GM06990 (cell line): ENCODE results near the gene TMCO4.

ENCODE experiments used
- DNase-seq: peaks from one replicate; pipeline ENCODE4 v3.0.0-alpha.2; 2011; ENCODE audit not compliant: insufficient read length; ENCODE audit errors: extremely low read depth
- H3K27me3 ChIP-seq: replicated peaks from 2 replicates; pipeline ENCODE4 v1.6.0; 2011; ENCODE audit warnings: low read length; ENCODE audit not compliant: control insufficient read depth, insufficient read depth
- H3K36me3 ChIP-seq: 2 replicates; pipeline ENCODE4 v1.5.1; 2011; ENCODE audit warnings: low read length; ENCODE audit not compliant: control insufficient read depth, insufficient read depth
- H3K4me3 ChIP-seq: replicated peaks from 2 replicates; pipeline ENCODE4 v1.5.1; 2011; ENCODE audit warnings: low read depth, mild to moderate bottlenecking, control low read depth, low read length
- CTCF ChIP-seq: IDR thresholded peaks from 2 replicates; pipeline ENCODE4 v1.5.1; 2011; ENCODE audit warnings: low read length, control low read depth, mild to moderate bottlenecking, inconsistent platforms; ENCODE audit not compliant: insufficient read depth, poor library complexity, severe bottlenecking

The TMCO4 gene

GRCh38 chr1:19698181-19698580 is 101.5 kb downstream of the TMCO4 start:
- Histone ChIP-seq H3K27me3 (no peaks in the 10 kb centered on the region), H3K4me3 (no peak overlapping the region), H3K36me3 (peaks cover 5% of the 10 kb centered on the region)
- no peak for TF ChIP-seq CTCF
- DNase-seq = peak; percentile 37

GRCh38 chr1:19696820-19697219 is 102.9 kb downstream of the TMCO4 start:
- no peak for DNase-seq
- no peak for TF ChIP-seq CTCF
- H3K27me3 ChIP-seq = no peaks in the 10 kb centered on the region

GRCh38 chr1:19695772-19696171 is 103.9 kb downstream of the TMCO4 start:
- no peak for TF ChIP-seq CTCF
- H3K4me3 ChIP-seq = no peak overlapping the region

More at GRCh38 chr1:19696820-19697219, 102.9 kb downstream of the TMCO4 start:
- Histone ChIP-seq H3K4me3 (no peak overlapping the region), H3K36me3 (peaks cover 5% of the 10 kb centered on the region)

GRCh38 chr1:19694298-19694697 is 105.4 kb downstream of the TMCO4 start:
- no peak for TF ChIP-seq CTCF
- Histone ChIP-seq H3K4me3 (no peak overlapping the region), H3K36me3 (peaks cover 5% of the 10 kb centered on the region), H3K27me3 (no peaks in the 10 kb centered on the region)
- DNase-seq = no peak

More at GRCh38 chr1:19695772-19696171, 103.9 kb downstream of the TMCO4 start:
- DNase-seq = no peak
- Histone ChIP-seq H3K36me3 (peaks cover 5% of the 10 kb centered on the region), H3K27me3 (no peaks in the 10 kb centered on the region)

GRCh38 chr1:19690342-19690741 is 109.4 kb downstream of the TMCO4 start:
- no peak for DNase-seq
- TF ChIP-seq CTCF = no peak
- H3K4me3 ChIP-seq = no peak overlapping the region
- H3K27me3 ChIP-seq = no peaks in the 10 kb centered on the region
- peaks cover 2% of the 10 kb centered on the region for H3K36me3 ChIP-seq

- Histone ChIP-seq H3K36me3 (peaks cover 2% of the 10 kb centered on the region), H3K4me3 (no peak overlapping the region), H3K27me3 (no peaks in the 10 kb centered on the region)
- no peak for TF ChIP-seq CTCF
- no peak for DNase-seq
Observed at GRCh38 chr1:19689856-19690255, 109.9 kb downstream of the TMCO4 start.
